KMS-11 (cell line): ENCODE measurements around the gene PYGM.

Experiments
- H2AFZ ChIP-seq: fragments of 200-600 bp; sonication (generic); 2 replicates; pipeline ENCODE4 v1.6.1; 2016; ENCODE audit warnings: antibody characterized with exemption, mixed run types, low read depth
- H3K27ac ChIP-seq: fragments of 200-600 bp; sonication (generic); 2 replicates; pipeline ENCODE4 v1.6.1; 2016; ENCODE audit warnings: mild to moderate bottlenecking, mixed run types
- H3K27me3 ChIP-seq: fragments of 200-600 bp; sonication (generic); 2 replicates; pipeline ENCODE4 v1.6.1; 2017; ENCODE audit warnings: mild to moderate bottlenecking, low read depth, mixed run types, moderate library complexity; ENCODE audit not compliant: insufficient read depth
- H3K36me3 ChIP-seq: fragments of 200-600 bp; sonication (generic); 2 replicates; pipeline ENCODE4 v1.6.1; 2017; ENCODE audit warnings: mild to moderate bottlenecking, mixed run types; ENCODE audit not compliant: insufficient read depth
- H3K4me1 ChIP-seq: fragments of 200-600 bp; sonication (generic); 2 replicates; pipeline ENCODE4 v1.6.1; 2016; ENCODE audit warnings: mild to moderate bottlenecking, low read depth, mixed run types; ENCODE audit not compliant: poor library complexity, severe bottlenecking
- H3K4me2 ChIP-seq: fragments of 200-600 bp; sonication (generic); 2 replicates; pipeline ENCODE4 v1.7.0; 2016; ENCODE audit warnings: mild to moderate bottlenecking, mixed run types
- H3K4me3 ChIP-seq: fragments of 200-600 bp; sonication (generic); IDR thresholded peaks from 2 replicates; pipeline ENCODE4 v1.6.1; 2017; ENCODE audit warnings: low read depth, low read length, mixed read lengths; ENCODE audit not compliant: insufficient read depth
- H3K79me2 ChIP-seq: fragments of 200-600 bp; sonication (generic); 2 replicates; pipeline ENCODE4 v1.6.1; 2016; ENCODE audit warnings: low read depth, mixed run types; ENCODE audit not compliant: insufficient read depth
- H3K9ac ChIP-seq: fragments of 200-600 bp; sonication (generic); 2 replicates; pipeline ENCODE4 v1.6.1; 2016; ENCODE audit warnings: mild to moderate bottlenecking, mixed run types
- H4K20me1 ChIP-seq: fragments of 200-600 bp; sonication (generic); 2 replicates; pipeline ENCODE4 v1.6.1; 2016; ENCODE audit warnings: mild to moderate bottlenecking, mixed run types; ENCODE audit not compliant: insufficient read depth
- TF ChIP-seq, protein P1 (sequence below): fragments of 200-600 bp; sonication (generic); conservative IDR thresholded peaks from 2 replicates; pipeline ENCODE4 v1.6.1; 2017; ENCODE audit warnings: low read depth, mild to moderate bottlenecking, antibody characterized with exemption, low read length, moderate library complexity, mixed read lengths

Gene PYGM

GRCh38 chr11:64747961-64748665, 11.7 kb downstream of the PYGM start:
- no peak overlapping the region for H2AFZ ChIP-seq
- H3K4me3 ChIP-seq = no peak overlapping the region
- no peak overlapping the region for H3K4me2 ChIP-seq
- H3K4me1 ChIP-seq = peaks cover 20% of the 10 kb centered on the region
- H3K9ac ChIP-seq = no peak overlapping the region
- H3K79me2 ChIP-seq = no peaks in the 10 kb centered on the region
- H3K27me3 ChIP-seq = peaks cover 24% of the 10 kb centered on the region
- no peaks in the 10 kb centered on the region for H4K20me1 ChIP-seq
- no peaks in the 10 kb centered on the region for H3K36me3 ChIP-seq
- no peak overlapping the region for H3K27ac ChIP-seq
- TF ChIP-seq, protein P1, sequence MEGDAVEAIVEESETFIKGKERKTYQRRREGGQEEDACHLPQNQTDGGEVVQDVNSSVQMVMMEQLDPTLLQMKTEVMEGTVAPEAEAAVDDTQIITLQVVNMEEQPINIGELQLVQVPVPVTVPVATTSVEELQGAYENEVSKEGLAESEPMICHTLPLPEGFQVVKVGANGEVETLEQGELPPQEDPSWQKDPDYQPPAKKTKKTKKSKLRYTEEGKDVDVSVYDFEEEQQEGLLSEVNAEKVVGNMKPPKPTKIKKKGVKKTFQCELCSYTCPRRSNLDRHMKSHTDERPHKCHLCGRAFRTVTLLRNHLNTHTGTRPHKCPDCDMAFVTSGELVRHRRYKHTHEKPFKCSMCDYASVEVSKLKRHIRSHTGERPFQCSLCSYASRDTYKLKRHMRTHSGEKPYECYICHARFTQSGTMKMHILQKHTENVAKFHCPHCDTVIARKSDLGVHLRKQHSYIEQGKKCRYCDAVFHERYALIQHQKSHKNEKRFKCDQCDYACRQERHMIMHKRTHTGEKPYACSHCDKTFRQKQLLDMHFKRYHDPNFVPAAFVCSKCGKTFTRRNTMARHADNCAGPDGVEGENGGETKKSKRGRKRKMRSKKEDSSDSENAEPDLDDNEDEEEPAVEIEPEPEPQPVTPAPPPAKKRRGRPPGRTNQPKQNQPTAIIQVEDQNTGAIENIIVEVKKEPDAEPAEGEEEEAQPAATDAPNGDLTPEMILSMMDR = no peak

DNA sequence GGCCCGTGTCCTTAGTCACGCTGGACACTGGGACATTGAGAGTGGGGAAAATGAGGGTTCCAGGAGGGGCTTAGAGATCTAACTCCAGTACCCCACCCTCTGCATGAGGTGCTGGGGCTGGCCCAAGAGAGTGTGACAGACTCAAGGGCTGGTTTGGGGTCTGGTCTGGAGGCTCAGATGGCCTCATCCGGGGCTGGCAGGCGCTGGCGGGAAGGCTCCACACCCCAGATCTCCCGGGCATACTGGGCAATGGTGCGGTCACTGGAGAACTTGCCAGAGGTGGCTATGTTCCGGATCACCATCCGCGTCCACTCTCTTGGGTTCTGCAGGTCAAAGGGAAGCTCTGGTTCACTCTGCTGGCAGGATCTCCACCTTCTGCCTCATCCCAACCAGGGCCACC, 13.3 kb downstream of the PYGM start:
- Histone ChIP-seq H3K79me2 (no peaks in the 10 kb centered on the region), H3K4me3 (no peak overlapping the region), H2AFZ (no peak overlapping the region), H3K27me3 (peaks cover 41% of the 10 kb centered on the region), H3K27ac (no peak overlapping the region), H3K4me1 (peaks cover 31% of the 10 kb centered on the region), H3K36me3 (no peaks in the 10 kb centered on the region), H4K20me1 (no peaks in the 10 kb centered on the region), H3K4me2 (no peak overlapping the region), H3K9ac (no peak overlapping the region)
- TF ChIP-seq, protein P1 = no peak

GRCh38 chr11:64745521-64746328, 14.0 kb downstream of the PYGM start:
- Histone ChIP-seq H3K27me3 (peaks cover 48% of the 10 kb centered on the region), H3K4me3 (no peak overlapping the region), H3K4me1 (peaks cover 31% of the 10 kb centered on the region), H4K20me1 (no peaks in the 10 kb centered on the region), H3K9ac (no peak overlapping the region), H3K79me2 (no peaks in the 10 kb centered on the region), H2AFZ (peak overlapping the region; percentile 54; the same call in 1 of the 2 replicates), H3K36me3 (no peaks in the 10 kb centered on the region), H3K4me2 (peak overlapping the region; percentile 79), H3K27ac (no peak overlapping the region)
- TF ChIP-seq, protein P1 = no peak

GRCh38 chr11:64745189-64745520, 14.6 kb downstream of the PYGM start:
- H3K27ac ChIP-seq = no peak overlapping the region
- peaks cover 54% of the 10 kb centered on the region for H3K27me3 ChIP-seq
- H3K36me3 ChIP-seq = no peaks in the 10 kb centered on the region
- no peak overlapping the region for H3K4me3 ChIP-seq
- TF ChIP-seq, protein P1 = no peak
- no peaks in the 10 kb centered on the region for H3K79me2 ChIP-seq
- H3K9ac ChIP-seq = no peak overlapping the region
- peak overlapping the region; percentile 79 for H3K4me2 ChIP-seq
- peak overlapping the region; percentile 54; the same call in 1 of the 2 replicates for H2AFZ ChIP-seq
- H4K20me1 ChIP-seq = no peaks in the 10 kb centered on the region
- H3K4me1 ChIP-seq = peaks cover 31% of the 10 kb centered on the region
